ENCODE data around the gene MARCHF3. TPM values are rescaled to one million over a fixed set of nuclear protein-coding genes. Genes with fewer than 3 reads are reported as not detected.

Gene MARCHF3
- total RNA-seq, 4 donors from 2014 or later, result 6.2 to 11.9 (median 8.1) TPM

GRCh38 chr5:126939887-126940286 is 90.5 kb downstream of the MARCHF3 start:
- Histone ChIP-seq H3K27me3 (no peaks in the 10 kb centered on the region), H3K36me3 (no peaks in the 10 kb centered on the region), H3K27ac (no peak overlapping the region), H3K9me3 (no peaks in the 10 kb centered on the region), H3K4me1 (no peaks in the 10 kb centered on the region), H3K4me3 (no peak overlapping the region)
- DNase-seq, result no peak
- TF ChIP-seq POLR2A (IDR thresholded peaks at IDR 0.05), result no peak
- no peak for TF ChIP-seq CTCF (IDR thresholded peaks at IDR 0.05)
- intact Hi-C loops (cut with DNase I; ENCODE audit: low total_unique reads), result no loop called here

- H3K27me3 ChIP-seq, result no peaks in the 10 kb centered on the region
- no peaks in the 10 kb centered on the region for H3K36me3 ChIP-seq
- DNase-seq, result no peak
- TF ChIP-seq POLR2A (IDR thresholded peaks at IDR 0.05), result no peak
- TF ChIP-seq CTCF (IDR thresholded peaks at IDR 0.05), result no peak
- intact Hi-C loops (cut with DNase I; ENCODE audit: low total_unique reads), result no loop called here
- no peaks in the 10 kb centered on the region for H3K4me1 ChIP-seq
- H3K9me3 ChIP-seq, result no peaks in the 10 kb centered on the region
- H3K4me3 ChIP-seq, result no peak overlapping the region
- H3K27ac ChIP-seq, result no peak overlapping the region
These were observed 91.9 kb downstream of the MARCHF3 start for GRCh38 chr5:126938466-126938865.

- no peak overlapping the region for H3K4me3 ChIP-seq
- no peak for DNase-seq
- H3K9me3 ChIP-seq, result no peaks in the 10 kb centered on the region
- no peaks in the 10 kb centered on the region for H3K27me3 ChIP-seq
- no peak for TF ChIP-seq CTCF (IDR thresholded peaks at IDR 0.05)
- no peak for TF ChIP-seq POLR2A (IDR thresholded peaks at IDR 0.05)
- intact Hi-C loops (cut with DNase I; ENCODE audit: low total_unique reads), result no loop called here
- no peak overlapping the region for H3K27ac ChIP-seq
- no peaks in the 10 kb centered on the region for H3K36me3 ChIP-seq
- H3K4me1 ChIP-seq, result no peaks in the 10 kb centered on the region
These were observed 92.6 kb downstream of the MARCHF3 start for GRCh38 chr5:126937771-126938170.

GRCh38 chr5:126936775-126937418 is 93.5 kb downstream of the MARCHF3 start:
- H3K27ac ChIP-seq, result no peak overlapping the region
- H3K27me3 ChIP-seq, result no peaks in the 10 kb centered on the region
- no peak overlapping the region for H3K4me3 ChIP-seq
- no peak for DNase-seq
- H3K4me1 ChIP-seq, result no peaks in the 10 kb centered on the region
- intact Hi-C loops (cut with DNase I; ENCODE audit: low total_unique reads), result no loop called here
- TF ChIP-seq POLR2A (IDR thresholded peaks at IDR 0.05), result no peak
- TF ChIP-seq CTCF (IDR thresholded peaks at IDR 0.05), result no peak
- no peaks in the 10 kb centered on the region for H3K9me3 ChIP-seq
- H3K36me3 ChIP-seq, result no peaks in the 10 kb centered on the region

GRCh38 chr5:126931963-126932660 is 98.2 kb downstream of the MARCHF3 start:
- H3K4me1 ChIP-seq, result no peaks in the 10 kb centered on the region
- intact Hi-C loops (cut with DNase I; ENCODE audit: low total_unique reads), result no loop called here
- no peaks in the 10 kb centered on the region for H3K9me3 ChIP-seq
- H3K27me3 ChIP-seq, result no peaks in the 10 kb centered on the region
- TF ChIP-seq CTCF (IDR thresholded peaks at IDR 0.05) (no peak), POLR2A (IDR thresholded peaks at IDR 0.05) (no peak)
- H3K36me3 ChIP-seq, result no peaks in the 10 kb centered on the region
- no peak overlapping the region for H3K27ac ChIP-seq
- no peak for DNase-seq
- H3K4me3 ChIP-seq, result no peak overlapping the region
